Activated B cell treated with CpG ODN at 0.5 μM for 24 hours (primary cell): ENCODE results near the gene NRCAM. TPM values are rescaled to one million over a fixed set of nuclear protein-coding genes. Genes with fewer than 3 reads are reported as not detected.
A peak's percentile ranks its signal among the peaks of the same experiment; 100 is the strongest.
"Not testable (repeated sequence)": the region's sequence is repeated elsewhere in the genome, so short reads cannot be mapped to it uniquely, and the experiment has no call there.

Experiments
- ATAC-seq: fragments of 200-7000 bp; cut with Tn5 transposase; one replicate; pipeline ENCODE4 v1.10.0; 2021; ENCODE audit warnings: low read depth, mild to moderate bottlenecking, moderate library complexity
- CTCF ChIA-PET: fragments of 350-600 bp; sonication (Branson Sonifier 250); formaldehyde crosslinking; loops from one replicate; lab custom pipeline; 2021; ENCODE audit warnings: antibody characterized with exemption; lab: Charles Lee
- POLR2A ChIA-PET: fragments of 350-600 bp; sonication (Branson Sonifier 250); formaldehyde crosslinking; loops from one replicate; lab custom pipeline; 2021; ENCODE audit warnings: antibody characterized with exemption; lab: Charles Lee
- DNase-seq: peaks from one replicate; pipeline ENCODE4 v3.0.0; 2022
- H3K27ac Mint-ChIP-seq: one replicate; pipeline ENCODE4 v1.8.0; 2020; ENCODE audit warnings: mixed read lengths
- H3K27me3 Mint-ChIP-seq: one replicate; pipeline ENCODE4 v1.8.0; 2021; ENCODE audit warnings: mixed read lengths
- H3K36me3 Mint-ChIP-seq: one replicate; pipeline ENCODE4 v1.8.0; 2021; ENCODE audit warnings: low read depth, mixed read lengths
- H3K4me1 Mint-ChIP-seq: one replicate; pipeline ENCODE4 v1.8.0; 2021; ENCODE audit warnings: mixed read lengths
- H3K4me3 Mint-ChIP-seq: one replicate; pipeline ENCODE4 v1.8.0; 2020; ENCODE audit warnings: mild to moderate bottlenecking, mixed read lengths
- H3K9me3 Mint-ChIP-seq: one replicate; pipeline ENCODE4 v1.8.0; 2020; ENCODE audit warnings: mixed read lengths
- CTCF ChIP-seq: fragments of 200-600 bp; IDR thresholded peaks from one replicate; pipeline ENCODE4 v1.8.0; 2022; ENCODE audit warnings: antibody characterized with exemption, mild to moderate bottlenecking
- intact Hi-C: fragments of 100-400 bp; cut with micrococcal nuclease; formaldehyde crosslinking; loops from one replicate; pipeline ENCODE4 v1.15.1; 2024
- total RNA-seq: library from RNA; stranded (reverse); gene quantifications from 2 replicates; pipeline ENCODE4 v1.2.3, GENCODE V29; 2022

Gene NRCAM
- total RNA-seq, 1 donor from 2014 or later: 2.2 TPM

DNA sequence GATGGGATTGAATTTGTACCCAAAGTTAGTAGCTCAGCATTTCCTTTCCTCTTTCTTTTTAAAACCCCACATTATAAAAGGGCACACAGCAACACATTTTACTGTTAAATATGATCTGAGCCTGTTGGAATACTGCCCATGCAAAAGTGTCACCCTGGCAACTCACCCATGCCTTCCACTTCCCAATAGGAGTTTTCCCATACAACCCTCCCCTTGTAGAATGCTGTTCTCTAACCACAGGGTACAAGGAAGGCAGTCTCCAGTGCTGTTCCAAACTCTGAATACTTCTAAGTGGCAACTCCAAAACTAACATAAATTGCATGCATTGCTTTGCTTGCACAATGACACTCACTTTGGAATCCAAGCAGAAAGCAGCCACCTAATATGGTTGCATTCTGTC lies 60.8 kb downstream of the NRCAM start:
- ChIA-PET POLR2A (no interaction called here), CTCF (interaction anchor here (1.6 kb wide), 1 partner anchor 10 kb away, joined by 5 read pairs; no protein-coding TSS in a partner anchor)
- DNase-seq (no peak), ATAC-seq (no peak)
- Mint-ChIP-seq H3K36me3 (no peaks in the 10 kb centered on the region), H3K27me3 (peaks cover 15% of the 10 kb centered on the region), H3K9me3 (no peaks in the 10 kb centered on the region), H3K4me1 (no peaks in the 10 kb centered on the region), H3K4me3 (no peak overlapping the region), H3K27ac (no peak overlapping the region)
- TF ChIP-seq CTCF: no peak
- intact Hi-C loops: no loop called here

- intact Hi-C loops, H3K4me1 Mint-ChIP-seq, POLR2A ChIA-PET, ATAC-seq, H3K4me3 Mint-ChIP-seq, H3K27ac Mint-ChIP-seq, H3K9me3 Mint-ChIP-seq, H3K36me3 Mint-ChIP-seq, DNase-seq, CTCF ChIA-PET: not testable (repeated sequence)
- peaks cover 12% of the 10 kb centered on the region for H3K27me3 Mint-ChIP-seq
These were observed 63.1 kb downstream of the NRCAM start for GRCh38 chr7:108393097-108393496.

DNA sequence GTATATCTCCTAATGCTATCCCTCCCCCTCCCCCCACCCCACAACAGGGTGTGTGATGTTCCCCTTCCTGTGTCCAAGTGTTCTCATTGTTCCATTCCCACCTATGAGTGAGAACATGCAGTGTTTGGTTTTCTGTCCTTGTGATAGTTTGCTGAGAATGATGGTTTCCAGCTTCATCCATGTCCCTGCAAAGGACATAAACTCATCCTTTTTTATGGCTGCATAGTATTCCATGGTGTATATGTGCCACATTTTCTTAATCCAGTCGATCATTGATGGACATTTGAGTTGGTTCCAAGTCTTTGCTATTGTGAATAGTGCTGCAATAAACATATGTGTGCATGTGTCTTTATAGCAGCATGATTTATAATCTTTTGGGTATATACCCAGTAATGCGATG lies 68.5 kb downstream of the NRCAM start:
- DNase-seq, POLR2A ChIA-PET, H3K4me3 Mint-ChIP-seq, CTCF ChIA-PET, H3K27ac Mint-ChIP-seq, H3K27me3 Mint-ChIP-seq, H3K9me3 Mint-ChIP-seq, ATAC-seq, H3K36me3 Mint-ChIP-seq: not testable (repeated sequence)
- H3K4me1 Mint-ChIP-seq: peaks cover 14% of the 10 kb centered on the region
- intact Hi-C loops: loop anchor here (10.0 kb wide), 2 partner anchors 107 to 203 kb away; no protein-coding TSS in a partner anchor

DNA sequence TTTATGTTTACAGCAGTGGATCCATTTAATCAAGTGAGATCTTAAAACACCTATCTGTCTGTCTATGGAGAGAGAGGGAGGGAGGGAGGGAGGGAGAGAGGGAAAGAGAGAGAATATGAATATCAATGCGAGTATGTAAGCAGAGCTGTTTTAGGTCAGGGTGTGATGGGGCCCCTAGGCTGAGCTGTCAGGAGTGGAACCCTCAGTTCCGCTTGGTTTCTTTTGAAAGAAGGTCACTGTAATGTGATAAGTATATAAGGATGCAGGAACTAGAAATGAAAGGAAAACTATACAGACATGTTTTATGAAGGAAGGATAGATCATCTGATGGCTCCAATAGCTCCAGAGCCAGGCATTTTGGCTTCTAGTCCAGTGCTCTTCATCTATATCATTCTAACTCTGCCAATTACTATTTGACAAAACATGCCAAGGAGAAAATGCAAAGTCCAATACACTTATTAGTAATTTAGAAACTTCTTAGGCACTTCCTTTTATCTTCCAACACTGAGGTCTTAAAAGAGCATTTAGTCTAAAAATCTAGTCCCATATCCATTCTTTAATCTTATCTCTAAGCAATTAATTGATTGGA lies 70.3 kb downstream of the NRCAM start:
- Mint-ChIP-seq H3K4me1 (peaks cover 14% of the 10 kb centered on the region), H3K27ac (no peak overlapping the region), H3K36me3 (no peaks in the 10 kb centered on the region), H3K27me3 (peaks cover 4% of the 10 kb centered on the region), H3K4me3 (no peak overlapping the region), H3K9me3 (no peaks in the 10 kb centered on the region)
- ATAC-seq: peak; percentile 42
- intact Hi-C loops: loop anchor here (1.0 to 10.0 kb wide), 3 partner anchors 74 to 201 kb away; no protein-coding TSS in a partner anchor
- CTCF ChIA-PET: interaction anchor here (1.0 to 2.2 kb wide), 3 partner anchors 9 to 111 kb away, joined by 4 to 5 read pairs (median 4); no protein-coding TSS in a partner anchor
- TF ChIP-seq CTCF: no peak
- POLR2A ChIA-PET: no interaction called here
- no peak for DNase-seq

- ATAC-seq: peak; percentile 65
- Mint-ChIP-seq H3K27me3 (peaks cover 3% of the 10 kb centered on the region), H3K4me3 (no peak overlapping the region), H3K27ac (no peak overlapping the region), H3K36me3 (no peaks in the 10 kb centered on the region), H3K9me3 (no peaks in the 10 kb centered on the region), H3K4me1 (peaks cover 14% of the 10 kb centered on the region)
- no peak for TF ChIP-seq CTCF
- POLR2A ChIA-PET: no interaction called here
- no peak for DNase-seq
- intact Hi-C loops: loop anchor here (1.0 to 10.0 kb wide), 3 partner anchors 75 to 200 kb away; no protein-coding TSS in a partner anchor
- CTCF ChIA-PET: interaction anchor here (0.7 to 2.2 kb wide), 5 partner anchors 10 to 112 kb away, joined by 3 to 5 read pairs (median 4); no protein-coding TSS in a partner anchor
These were observed 71.3 kb downstream of the NRCAM start for GRCh38 chr7:108384716-108385483.

DNA sequence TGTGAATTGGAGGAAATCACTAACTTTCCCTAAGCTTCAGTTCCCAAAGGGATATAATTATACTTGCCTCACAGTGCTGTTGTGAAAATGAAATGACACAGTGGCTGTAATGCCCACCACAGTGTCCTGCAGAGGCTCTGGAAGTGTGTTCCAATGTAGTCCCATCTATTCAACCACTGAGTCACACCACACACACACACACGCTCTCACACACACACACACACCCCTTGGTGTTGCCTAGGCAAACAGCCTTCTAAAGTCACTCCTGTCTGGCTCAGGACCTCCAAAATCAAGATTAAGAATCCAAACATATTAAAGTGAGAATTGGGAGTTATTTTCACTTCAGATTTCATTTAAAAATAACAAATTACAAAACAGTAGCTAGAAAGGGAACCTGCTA lies 73.3 kb downstream of the NRCAM start:
- H3K9me3 Mint-ChIP-seq: no peaks in the 10 kb centered on the region
- DNase-seq (no peak), ATAC-seq (no peak)
- H3K36me3 Mint-ChIP-seq: no peaks in the 10 kb centered on the region
- no peak overlapping the region for H3K27ac Mint-ChIP-seq
- no peak for TF ChIP-seq CTCF
- CTCF ChIA-PET: interaction anchor here (1.1 kb wide), 1 partner anchor 114 kb away, joined by 4 read pairs; no protein-coding TSS in a partner anchor
- POLR2A ChIA-PET: no interaction called here
- peaks cover 14% of the 10 kb centered on the region for H3K4me1 Mint-ChIP-seq
- peaks cover 3% of the 10 kb centered on the region for H3K27me3 Mint-ChIP-seq
- intact Hi-C loops: loop anchor here (10.0 kb wide), 2 partner anchors 112 to 198 kb away; no protein-coding TSS in a partner anchor
- H3K4me3 Mint-ChIP-seq: no peak overlapping the region
